H1 (cell line): ENCODE results near the gene MCF2L. TPM values are rescaled to one million over a fixed set of nuclear protein-coding genes. Genes with fewer than 3 reads are reported as not detected.

Experiments used
- CTCF ChIA-PET: fragments of 300-600 bp; sonication (Branson Sonifier 250); formaldehyde crosslinking; loops from one replicate; lab custom pipeline; 2021; ENCODE audit not compliant: partially characterized antibody; lab: Charles Lee
- POLR2A ChIA-PET: fragments of 300-600 bp; sonication (Branson Sonifier 250); formaldehyde crosslinking; loops from one replicate; lab custom pipeline; 2021; ENCODE audit warnings: inconsistent platforms; ENCODE audit not compliant: partially characterized antibody; lab: Charles Lee
- DNase-seq, 2 experiments: peaks; one replicate each; pipeline versions ENCODE4 v3.0.0 to v3.0.0-alpha.2; 2010 to 2022; ENCODE audit warnings: low spot score in 2 of 2, low read depth in 1 of 2, mixed read lengths in 1 of 2
- FAIRE-seq: peaks from 2 replicates; lab custom pipeline; 2011; peaks lifted over from hg19 to GRCh38; lab: Jason Lieb, UNC
- H2AFZ ChIP-seq: 2 replicates; pipeline ENCODE4 v1.8.1; 2012; ENCODE audit warnings: low read length, inconsistent platforms
- H2AK5ac ChIP-seq: 2 replicates; pipeline ENCODE4 v1.6.1; 2013; ENCODE audit warnings: low read depth, low read length
- H2BK120ac ChIP-seq: replicated peaks from 2 replicates; pipeline ENCODE3; 2013; ENCODE audit warnings: low read depth, low read length, inconsistent platforms
- H2BK12ac ChIP-seq: 2 replicates; pipeline ENCODE4 v1.6.1; 2013; ENCODE audit warnings: low read depth, low read length
- H2BK15ac ChIP-seq: 2 replicates; pipeline ENCODE4 v1.6.1; 2013; ENCODE audit warnings: low read length
- H2BK20ac ChIP-seq: 2 replicates; pipeline ENCODE4 v1.6.1; 2013; ENCODE audit warnings: low read length
- H2BK5ac ChIP-seq: 2 replicates; pipeline ENCODE4 v1.6.1; 2013; ENCODE audit warnings: low read depth, low read length
- H3K14ac ChIP-seq: 2 replicates; pipeline ENCODE4 v1.6.1; 2013; ENCODE audit warnings: inconsistent platforms; ENCODE audit not compliant: insufficient read length
- H3K18ac ChIP-seq: 2 replicates; pipeline ENCODE4 v1.6.1; 2013; ENCODE audit warnings: low read length; ENCODE audit errors: extremely low read depth
- H3K23ac ChIP-seq: 2 replicates; pipeline ENCODE4 v1.6.1; 2013; ENCODE audit warnings: inconsistent platforms; ENCODE audit not compliant: insufficient read length
- H3K23me2 ChIP-seq: 2 replicates; pipeline ENCODE4 v1.6.1; 2013; ENCODE audit warnings: low read depth, low read length
- H3K27ac ChIP-seq: 2 replicates; pipeline ENCODE4 v1.6.1; 2011; ENCODE audit warnings: low read depth, low read length, inconsistent platforms
- H3K27me3 ChIP-seq, 4 experiments: replicated peaks in 1 of 4; 1 replicate in 1 of 4; 2 replicates in 3 of 4; pipeline versions ENCODE4 v1.6.1 to v1.8.1; 2011 to 2013; ENCODE audit warnings: low read length in 3 of 4, mild to moderate bottlenecking in 3 of 4, inconsistent platforms in 2 of 4, mixed read lengths in 2 of 4, moderate library complexity in 1 of 4; ENCODE audit not compliant: control insufficient read depth in 3 of 4, insufficient read depth in 3 of 4; ENCODE audit errors: extremely low read depth in 1 of 4
- H3K36me3 ChIP-seq, 4 experiments: 2 replicates each; pipeline versions ENCODE4 v1.6.1 to v1.8.1; 2011 to 2013; ENCODE audit warnings: mild to moderate bottlenecking in 4 of 4, low read length in 3 of 4, moderate library complexity in 2 of 4, control low read depth in 1 of 4, inconsistent platforms in 1 of 4; ENCODE audit not compliant: insufficient read depth in 4 of 4, control insufficient read depth in 2 of 4
- H3K4ac ChIP-seq: replicated peaks from 2 replicates; pipeline ENCODE3; 2013; ENCODE audit warnings: low read length, low read depth, mixed read lengths, inconsistent platforms; ENCODE audit not compliant: insufficient read length
- H3K4me1 ChIP-seq, 4 experiments: replicated peaks in 1 of 4; 1 replicate in 1 of 4; 2 replicates in 3 of 4; pipeline versions ENCODE4 v1.6.1 to v1.8.1; 2011 to 2013; ENCODE audit warnings: low read length in 3 of 4, inconsistent platforms in 2 of 4, mixed read lengths in 1 of 4; ENCODE audit not compliant: insufficient read depth in 4 of 4, control insufficient read depth in 3 of 4
- H3K4me2 ChIP-seq, 2 experiments: 2 replicates each; pipeline versions ENCODE4 v1.6.1 to v1.8.1; 2011 to 2013; ENCODE audit warnings: low read depth in 2 of 2, low read length in 2 of 2, control low read depth in 1 of 2, inconsistent platforms in 1 of 2, mild to moderate bottlenecking in 1 of 2; ENCODE audit not compliant: insufficient read depth in 1 of 2
- H3K4me3 ChIP-seq, 4 experiments: fragments of 200-600, 300-600 bp in 1 of 4; sonication (generic), shearing (Covaris generic), sonication (Bioruptor Twin) in 1 of 4; 2 replicates each; pipeline versions ENCODE4 v1.5.1 to v1.8.1; 2011 to 2016; ENCODE audit warnings: low read length in 4 of 4, low read depth in 3 of 4, control low read depth in 2 of 4, inconsistent platforms in 2 of 4, mild to moderate bottlenecking in 2 of 4, mixed read lengths in 1 of 4, moderate library complexity in 1 of 4; ENCODE audit not compliant: insufficient read depth in 2 of 4; ENCODE audit errors: extremely low read depth in 1 of 4
- H3K56ac ChIP-seq: replicated peaks from 2 replicates; pipeline ENCODE3; 2013; ENCODE audit warnings: low read depth, mild to moderate bottlenecking, mixed read lengths, low read length, inconsistent platforms; ENCODE audit not compliant: insufficient read length
- H3K79me1 ChIP-seq: 2 replicates; pipeline ENCODE4 v1.6.1; 2013; ENCODE audit warnings: low read depth, low read length, control low read depth
- H3K79me2 ChIP-seq, 2 experiments: 2 replicates each; pipeline versions ENCODE4 v1.6.1 to v1.8.1; 2012 to 2013; ENCODE audit warnings: low read length in 2 of 2, mild to moderate bottlenecking in 2 of 2, inconsistent platforms in 1 of 2; ENCODE audit not compliant: insufficient read depth in 2 of 2, control insufficient read depth in 1 of 2
- H3K9ac ChIP-seq, 4 experiments: replicated peaks in 1 of 4; 1 replicate in 1 of 4; 2 replicates in 3 of 4; pipeline versions ENCODE4 v1.6.1 to v1.8.1; 2011 to 2013; ENCODE audit warnings: low read depth in 3 of 4, low read length in 3 of 4, control low read depth in 2 of 4, mild to moderate bottlenecking in 2 of 4, moderate library complexity in 2 of 4, inconsistent platforms in 1 of 4; ENCODE audit errors: extremely low read depth in 1 of 4
- H3K9me3 ChIP-seq, 2 experiments: 2 replicates each; pipeline versions ENCODE4 v1.6.1 to v1.8.1; 2012 to 2013; ENCODE audit warnings: mild to moderate bottlenecking in 2 of 2, moderate library complexity in 2 of 2, control low read depth in 1 of 2, inconsistent platforms in 1 of 2, low read depth in 1 of 2, low read length in 1 of 2, mixed read lengths in 1 of 2; ENCODE audit not compliant: insufficient read depth in 2 of 2
- H4K20me1 ChIP-seq, 2 experiments: replicated peaks in 1 of 2; 2 replicates each; pipeline versions ENCODE3 to v1.8.1; 2011 to 2013; ENCODE audit warnings: inconsistent platforms in 2 of 2, low read length in 2 of 2, mild to moderate bottlenecking in 1 of 2; ENCODE audit not compliant: insufficient read depth in 2 of 2, control insufficient read depth in 1 of 2
- H4K5ac ChIP-seq: 2 replicates; pipeline ENCODE4 v1.6.1; 2013; ENCODE audit warnings: low read length, low read depth, mixed read lengths, inconsistent platforms; ENCODE audit not compliant: insufficient read length
- H4K8ac ChIP-seq: 2 replicates; pipeline ENCODE4 v1.8.0; 2013; ENCODE audit warnings: mild to moderate bottlenecking, moderate library complexity, low read length, inconsistent platforms; ENCODE audit not compliant: insufficient read depth; ENCODE audit errors: extremely low read depth
- H4K91ac ChIP-seq: replicated peaks from 2 replicates; pipeline ENCODE3; 2013; ENCODE audit warnings: low read length, mixed read lengths, inconsistent platforms; ENCODE audit not compliant: insufficient read length
- BCL11A ChIP-seq, 2 experiments: IDR thresholded peaks; one replicate each; pipeline ENCODE4 v1.6.1; 2011; ENCODE audit warnings: low read depth in 2 of 2, low read length in 2 of 2, mild to moderate bottlenecking in 2 of 2
- CBX8 ChIP-seq: fragments of 300-800, 300-1000 bp; sonication (generic); IDR thresholded peaks from 2 replicates; pipeline ENCODE4 v1.7.1; 2016; ENCODE audit warnings: low read depth, low read length, borderline replicate concordance
- FOSL1 ChIP-seq: IDR thresholded peaks from 2 replicates; pipeline ENCODE4 v1.6.1; 2011; ENCODE audit warnings: mild to moderate bottlenecking, low read depth, low read length, moderate library complexity; ENCODE audit not compliant: insufficient read depth
- GTF2F1 ChIP-seq: IDR thresholded peaks from 2 replicates; pipeline ENCODE4 v1.6.1; 2012; ENCODE audit warnings: low read depth, low read length, improper control_type of control experiment, borderline replicate concordance
- KDM4A ChIP-seq: IDR thresholded peaks from one replicate; pipeline ENCODE4 v1.7.1; 2012; ENCODE audit warnings: low read depth, mild to moderate bottlenecking, moderate library complexity, low read length, inconsistent platforms; ENCODE audit not compliant: severe bottlenecking
- MAX ChIP-seq: IDR thresholded peaks from 2 replicates; pipeline ENCODE4 v1.6.1; 2012; ENCODE audit warnings: inconsistent platforms
- NRF1 ChIP-seq: IDR thresholded peaks from 2 replicates; pipeline ENCODE4 v1.6.1; 2011; ENCODE audit warnings: mild to moderate bottlenecking, low read depth, low read length, improper control_type of control experiment
- RNF2 ChIP-seq: fragments of 200-900, 300-1000 bp; sonication (generic); IDR thresholded peaks from 2 replicates; pipeline ENCODE4 v1.7.1; 2016; ENCODE audit warnings: borderline replicate concordance, low read depth, mild to moderate bottlenecking, antibody characterized with exemption, low read length; ENCODE audit not compliant: poor library complexity, severe bottlenecking; ENCODE audit errors: missing control alignments
- RXRA ChIP-seq: IDR thresholded peaks from 2 replicates; pipeline ENCODE4 v1.6.1; 2011; ENCODE audit warnings: low read depth, mild to moderate bottlenecking, low read length, moderate library complexity; ENCODE audit not compliant: insufficient read depth
- TBP ChIP-seq: IDR thresholded peaks from 2 replicates; pipeline ENCODE4 v1.6.1; 2011; ENCODE audit warnings: low read depth, low read length, improper control_type of control experiment
- TEAD4 ChIP-seq: IDR thresholded peaks from 2 replicates; pipeline ENCODE4 v1.6.1; 2012; ENCODE audit warnings: low read depth, low read length, inconsistent platforms, mixed read lengths
- YY1 ChIP-seq: IDR thresholded peaks from 2 replicates; pipeline ENCODE4 v1.6.1; 2011; ENCODE audit warnings: low read depth, mild to moderate bottlenecking, low read length
- WGBS, 2 experiments: shearing (Covaris generic) in 1 of 2; methylation state at CpG; one replicate each; pipeline versions ENCODE4 v1.1.6 to v1.1.7; 2013 to 2015; ENCODE audit warnings: low lambda C conversion rate in 2 of 2, mixed read lengths in 2 of 2, inconsistent platforms in 1 of 2, low coverage in 1 of 2, missing lambda C conversion rate in 1 of 2; ENCODE audit not compliant: insufficient replicate concordance in 2 of 2, insufficient coverage in 1 of 2, insufficient read length in 1 of 2; ENCODE audit errors: extremely low coverage in 1 of 2, missing lambda C conversion rate in 1 of 2; 5-methylcytosine and 5-hydroxymethylcytosine counted together
- polyA plus RNA-seq, 7 experiments: library from polyadenylated mRNA; depleted of rRNA in 3 of 7; stranded (reverse) in 5 of 7; unstranded in 2 of 7; fragments of >200 nt in 5 of 7; fragments of 200-250 nt in 2 of 7; gene quantifications; 1 replicate in 5 of 7; 2 replicates in 1 of 7; 4 replicates in 1 of 7; pipeline versions ENCODE4 v1.2.1 to v1.2.3, GENCODE V29; 2011 to 2013; ENCODE audit warnings: missing spikeins in 2 of 7, mixed read lengths in 2 of 7
- total RNA-seq: library from RNA; stranded (reverse); fragmentation: NEBNext Ultra II Directional; extraction: Animal tissue kit (Norgen Biotek cat#: 25700); gene quantifications from 2 replicates; pipeline ENCODE4 v1.2.1, GENCODE V29; 2021

Gene MCF2L
- total and polyA plus RNA-seq, 2 of the 8 experiments (the other 6 are each of a cell fraction or from before 2014, with no cell fraction given): 10.1 to 24.4 TPM

DNA sequence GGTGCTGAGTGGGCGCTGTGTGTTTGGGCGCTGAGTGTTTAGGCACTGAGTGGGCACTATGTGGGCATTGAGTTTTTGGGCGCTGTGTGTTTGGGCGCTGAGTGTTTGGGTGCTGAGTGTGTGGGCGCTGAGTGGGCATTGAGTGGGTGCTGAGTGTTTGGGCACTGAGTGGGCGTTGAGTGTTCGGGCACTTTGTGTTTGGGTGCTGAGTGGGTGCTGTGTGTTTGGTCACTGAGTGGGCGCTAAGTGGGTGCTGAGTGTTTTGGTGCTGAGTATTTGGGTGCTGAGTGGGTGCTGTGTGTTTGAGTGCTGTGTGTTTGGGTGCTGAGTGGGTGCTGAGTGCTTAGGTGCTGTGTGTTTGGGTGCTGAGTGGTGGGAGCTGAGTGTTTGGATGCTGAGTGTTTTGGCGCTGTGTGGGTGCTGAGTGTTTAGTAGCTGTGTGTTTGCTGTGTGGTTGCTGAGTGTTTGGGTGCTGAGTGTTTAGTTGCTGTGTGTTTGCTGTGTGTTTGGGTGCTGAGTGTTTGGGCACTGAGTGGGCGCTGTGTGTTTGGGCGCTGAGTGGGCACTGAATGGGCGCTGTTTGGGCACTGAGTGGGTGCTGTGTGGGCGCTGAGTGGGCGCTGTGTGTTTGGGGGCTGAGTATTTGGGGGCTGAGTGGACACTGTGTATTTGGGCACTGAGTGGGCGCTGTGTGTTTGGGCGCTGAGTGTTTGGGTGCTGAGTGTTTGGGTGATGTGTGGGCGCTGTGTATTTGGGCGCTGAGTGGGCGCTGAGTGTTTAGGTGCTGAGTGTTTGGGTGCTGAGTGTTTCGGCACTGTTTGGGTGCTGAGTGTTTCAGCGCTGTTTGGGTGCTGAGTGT is 89.3 kb downstream of the MCF2L start:
- Histone ChIP-seq H3K4me2 (no peak overlapping the region), H3K23me2 (peaks cover 16% of the 10 kb centered on the region; the same call in 1 of the 2 replicates), H3K36me3 (no peaks in the 10 kb centered on the region), H3K4ac (no peak overlapping the region), H4K20me1 (peaks cover 0 to 3% of the 10 kb centered on the region in 2 experiments), H3K9me3 (peaks cover 0 to 8% of the 10 kb centered on the region in 2 experiments; a peak in 1 of 4 replicates), H2BK15ac (no peak overlapping the region), H3K18ac (no peak overlapping the region), H3K79me1 (no peaks in the 10 kb centered on the region), H2AFZ (no peak overlapping the region), H4K8ac (no peak overlapping the region), H3K23ac (no peak overlapping the region), H2BK20ac (no peak overlapping the region), H3K9ac (no peak overlapping the region), H2BK120ac (no peak overlapping the region), H3K4me1 (peaks cover 0 to 6% (median 2%) of the 10 kb centered on the region in 4 experiments; a peak in 2 of 7 replicates), H2BK5ac (no peak overlapping the region), H4K5ac (no peak overlapping the region), H3K79me2 (no peaks in the 10 kb centered on the region), H3K27ac (no peak overlapping the region), H2AK5ac (no peak overlapping the region), H4K91ac (no peak overlapping the region), H2BK12ac (no peak overlapping the region), H3K56ac (no peak overlapping the region), H3K27me3 (no peaks in the 10 kb centered on the region), H3K4me3 (no peak overlapping the region), H3K14ac (no peak overlapping the region)
- FAIRE-seq (no peak), DNase-seq (no peak)
- CTCF ChIA-PET: interaction anchor here (4.9 kb wide), 1 partner anchor 28 kb away, joined by 20 read pairs; no protein-coding TSS in a partner anchor
- POLR2A ChIA-PET: no interaction called here
- WGBS, 2 experiments: 88% methylated on average over 20 of the region's 21 CpGs; no CpG with 5 or more reads in 1 of the 2 experiments
- TF ChIP-seq FOSL1 (no peak), GTF2F1 (no peak), CBX8 (no peak), BCL11A (IDR thresholded peaks at IDR 0.05; ENCODE audit: low read depth in 2 of 2, low read length in 2 of 2) (no peak), YY1 (no peak), MAX (no peak), TEAD4 (no peak), KDM4A (no peak), RNF2 (no peak), TBP (no peak), NRF1 (no peak), RXRA (no peak)
